NCI-H2081 treated with DMSO at 0.1 percent for 48 hours (cell line): ENCODE measurements around the gene ISY1.

Experiments used
- DNase-seq: peaks from one replicate; lab custom pipeline; 2025; lab: John Stamatoyannopoulos, UW

The ISY1 gene

DNA sequence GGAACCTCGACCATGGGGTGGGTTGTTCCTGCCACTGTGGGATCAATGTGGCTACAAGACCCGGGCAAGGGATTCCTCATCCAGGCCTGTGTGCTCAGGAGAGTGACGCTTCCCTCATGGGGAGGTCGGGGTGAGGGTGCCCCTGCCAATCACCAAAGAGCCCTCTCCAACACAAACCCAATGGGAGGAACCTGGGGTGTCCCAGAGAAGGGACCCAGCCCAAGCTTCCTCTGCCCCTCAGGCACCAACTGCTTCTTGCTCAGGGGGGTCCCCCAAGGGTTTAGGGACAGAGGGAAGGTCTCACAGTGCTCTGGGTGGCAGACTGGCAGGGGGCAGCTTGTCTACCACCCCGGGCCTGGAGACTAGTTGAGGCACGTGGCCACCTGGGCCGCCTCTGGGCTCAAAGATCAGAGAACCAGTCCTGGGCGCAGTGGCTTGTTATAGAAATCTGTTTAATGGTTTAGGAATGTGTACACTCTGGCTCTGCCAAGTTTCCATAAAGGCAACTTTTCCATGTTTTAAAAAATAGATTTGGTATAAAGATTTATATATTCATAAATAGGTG lies 73.6 kb downstream of the ISY1 start:
- no peak for DNase-seq

DNA sequence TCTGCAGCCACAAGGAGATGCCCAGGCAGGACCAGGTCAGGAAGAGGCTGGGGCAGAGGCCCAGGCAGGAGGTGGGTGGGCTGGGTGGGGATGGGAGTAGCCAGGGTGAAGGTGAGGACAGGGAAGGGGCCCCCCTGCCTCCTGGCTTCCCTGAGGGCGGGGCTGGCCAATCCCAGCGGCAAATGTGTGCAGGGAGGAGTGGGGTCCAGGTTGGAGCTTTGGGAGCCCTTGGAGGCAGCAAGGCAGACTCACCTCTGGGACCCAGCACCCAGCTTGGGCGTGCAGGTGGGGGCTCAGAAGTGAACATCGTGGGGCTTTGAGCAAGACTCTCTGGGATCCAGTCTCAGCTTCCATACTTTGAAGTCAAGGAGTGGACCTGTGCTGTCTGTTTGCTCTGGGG lies 75.0 kb downstream of the ISY1 start:
- no peak for DNase-seq

DNA sequence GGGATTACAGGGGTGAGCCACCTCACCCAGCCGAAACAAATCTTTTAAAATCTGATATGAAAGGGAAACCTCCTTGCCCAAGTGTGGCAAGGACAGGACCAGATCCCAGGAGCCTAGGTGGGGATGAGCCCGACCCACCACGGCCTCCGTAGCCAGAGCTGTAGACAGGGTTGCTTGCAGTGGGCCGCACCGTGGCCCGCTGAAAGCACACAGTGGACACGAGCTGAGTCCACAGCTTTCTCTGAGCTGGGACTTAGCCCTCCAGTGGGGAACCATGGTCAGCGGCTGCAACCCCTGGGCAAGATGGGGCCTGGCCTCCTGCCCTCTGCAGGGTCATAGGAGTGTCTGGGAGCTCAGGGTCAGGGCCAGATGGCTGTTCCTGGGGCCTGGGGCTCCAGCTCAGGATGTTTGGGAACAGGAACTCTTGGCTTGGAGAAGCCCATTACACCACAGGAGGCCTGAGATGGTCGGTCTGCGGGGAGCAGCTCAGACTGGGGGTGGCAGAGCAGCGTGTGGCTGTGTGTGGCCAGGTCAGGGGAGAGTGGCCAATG lies 75.6 kb downstream of the ISY1 start:
- DNase-seq: no peak

DNA sequence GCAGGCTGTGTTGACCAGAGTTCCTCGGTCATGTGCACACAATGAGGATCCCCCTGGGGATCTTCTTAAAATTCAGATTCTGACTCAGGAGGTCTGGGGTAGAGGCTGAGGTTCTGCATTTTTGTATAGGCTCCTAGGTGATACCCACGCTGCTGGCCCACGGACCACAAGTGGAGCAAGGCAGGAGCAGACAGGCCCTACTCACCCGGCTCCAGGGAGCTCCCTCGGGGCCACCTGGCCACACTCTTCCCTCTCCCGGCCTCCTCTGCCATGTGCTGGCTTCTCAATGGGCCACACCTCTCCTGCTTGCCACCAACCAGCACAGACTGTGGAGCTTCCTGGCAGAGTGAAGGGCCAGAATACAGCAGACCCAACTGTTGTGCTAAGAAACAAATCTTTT lies 76.4 kb downstream of the ISY1 start:
- DNase-seq: no peak

DNA sequence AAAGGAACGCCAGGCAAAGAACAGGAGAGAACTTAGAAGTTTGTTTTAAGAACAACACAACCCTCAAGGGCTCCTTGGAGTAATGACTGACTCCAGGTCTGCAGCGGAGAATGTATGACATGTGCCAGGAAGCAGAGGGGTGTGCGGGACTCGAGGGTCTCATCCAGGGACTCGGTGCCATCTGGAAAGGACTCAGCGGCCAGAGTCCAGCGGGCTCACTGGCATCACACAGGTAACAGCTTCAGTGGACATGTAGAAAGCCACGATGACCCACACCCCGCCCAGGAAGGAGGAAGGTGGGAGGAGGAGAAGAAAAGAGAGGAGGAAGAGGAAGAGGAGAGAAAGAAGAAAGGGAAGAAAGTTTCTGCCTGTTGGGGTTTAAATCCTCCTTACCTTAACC lies 78.8 kb downstream of the ISY1 start:
- DNase-seq: no peak

DNA sequence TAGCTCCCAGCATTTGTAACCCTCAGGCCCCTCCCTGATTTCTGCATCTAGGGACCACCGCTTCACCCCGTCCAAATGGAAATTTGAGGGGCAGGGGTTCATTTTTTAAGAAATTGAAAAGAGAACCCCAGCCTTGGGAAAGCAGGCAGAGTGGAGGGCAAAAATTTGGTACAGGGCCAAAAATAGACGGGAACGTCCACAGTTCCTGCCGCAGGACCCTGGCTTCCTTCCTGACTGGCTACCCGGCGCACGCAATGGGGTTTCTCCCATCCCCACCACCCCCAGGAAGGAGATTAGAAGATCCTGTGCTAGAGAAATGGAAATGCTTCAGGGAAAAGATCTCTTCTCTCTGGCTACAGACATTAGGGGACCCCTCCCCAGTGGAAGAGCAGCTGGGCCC lies 79.4 kb downstream of the ISY1 start:
- DNase-seq: no peak

DNA sequence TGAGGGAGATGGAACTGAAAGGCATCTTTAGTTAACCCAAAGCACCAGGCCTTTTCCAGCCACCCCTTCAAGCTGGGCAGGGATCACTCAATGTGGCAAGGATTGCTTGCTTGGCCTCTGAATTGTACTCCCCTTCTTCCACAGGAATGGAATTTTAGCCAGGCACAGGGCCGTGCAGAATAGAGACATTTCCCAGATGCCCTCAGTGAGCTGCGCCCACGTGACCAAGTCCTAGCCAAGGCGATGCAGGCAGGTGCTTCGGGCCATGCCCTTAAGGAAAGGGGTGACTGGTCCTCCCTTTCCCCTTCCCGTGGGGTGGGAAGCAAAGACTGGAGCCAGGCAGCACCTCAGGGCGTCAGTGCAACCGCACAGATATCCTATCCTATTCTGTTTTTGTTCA lies 82.4 kb downstream of the ISY1 start:
- no peak for DNase-seq
